ENCODE data around the gene KRTAP1-4.

DNA sequence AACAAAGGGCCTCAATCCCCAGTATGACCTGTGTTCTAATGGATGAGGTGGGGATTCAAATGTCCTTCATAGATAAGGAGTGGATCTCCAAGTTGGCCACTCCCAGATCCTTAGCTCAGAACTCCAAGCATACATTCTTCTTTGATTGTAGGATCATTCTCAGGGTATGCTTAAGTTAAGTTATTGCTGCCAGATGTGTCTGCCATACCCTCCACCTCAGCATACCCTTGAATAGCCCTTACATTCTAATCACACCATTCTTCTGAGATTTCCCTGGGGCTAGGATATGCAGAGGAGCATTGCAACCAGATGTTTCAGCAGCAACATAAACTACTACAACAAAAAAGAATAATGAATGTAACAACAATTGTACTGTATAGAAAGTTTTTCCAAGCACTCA lies 37.3 kb upstream of the KRTAP1-4 start:
- TF ChIP-seq, protein P1, sequence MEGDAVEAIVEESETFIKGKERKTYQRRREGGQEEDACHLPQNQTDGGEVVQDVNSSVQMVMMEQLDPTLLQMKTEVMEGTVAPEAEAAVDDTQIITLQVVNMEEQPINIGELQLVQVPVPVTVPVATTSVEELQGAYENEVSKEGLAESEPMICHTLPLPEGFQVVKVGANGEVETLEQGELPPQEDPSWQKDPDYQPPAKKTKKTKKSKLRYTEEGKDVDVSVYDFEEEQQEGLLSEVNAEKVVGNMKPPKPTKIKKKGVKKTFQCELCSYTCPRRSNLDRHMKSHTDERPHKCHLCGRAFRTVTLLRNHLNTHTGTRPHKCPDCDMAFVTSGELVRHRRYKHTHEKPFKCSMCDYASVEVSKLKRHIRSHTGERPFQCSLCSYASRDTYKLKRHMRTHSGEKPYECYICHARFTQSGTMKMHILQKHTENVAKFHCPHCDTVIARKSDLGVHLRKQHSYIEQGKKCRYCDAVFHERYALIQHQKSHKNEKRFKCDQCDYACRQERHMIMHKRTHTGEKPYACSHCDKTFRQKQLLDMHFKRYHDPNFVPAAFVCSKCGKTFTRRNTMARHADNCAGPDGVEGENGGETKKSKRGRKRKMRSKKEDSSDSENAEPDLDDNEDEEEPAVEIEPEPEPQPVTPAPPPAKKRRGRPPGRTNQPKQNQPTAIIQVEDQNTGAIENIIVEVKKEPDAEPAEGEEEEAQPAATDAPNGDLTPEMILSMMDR (IDR thresholded peaks at IDR 0.05) = no peak
- TF ChIP-seq POLR2A (IDR thresholded peaks at IDR 0.05) = no peak
